SK-N-SH (cell line): ENCODE data around the gene ACAP3. TPM values are rescaled to one million over a fixed set of nuclear protein-coding genes. Genes with fewer than 3 reads are reported as not detected.

Experiments used
- CTCF ChIA-PET: fragments of 300-600, 350-600 bp; formaldehyde crosslinking; extraction: SDS; loops from one replicate; lab custom pipeline; 2021; lab: Yijun Ruan, JAX
- POLR2A ChIA-PET: fragments of 350-600 bp; sonication (Branson Sonifier 250); formaldehyde crosslinking; extraction: SDS; loops from one replicate; lab custom pipeline; 2020; ENCODE audit warnings: antibody characterized with exemption, inconsistent platforms; lab: Yijun Ruan, JAX
- DNase-seq: peaks from one replicate; pipeline ENCODE4 v3.0.0; 2012
- H2AFZ ChIP-seq: fragments of 200-600 bp; sonication (generic); 2 replicates; pipeline ENCODE4 v1.8.1; 2016; ENCODE audit warnings: antibody characterized with exemption, mild to moderate bottlenecking, low read depth
- H3F3A ChIP-seq: fragments of 200-600 bp; sonication (generic); replicated peaks from 2 replicates; pipeline ENCODE3; 2016; ENCODE audit warnings: antibody characterized with exemption, mild to moderate bottlenecking; ENCODE audit not compliant: insufficient read depth
- H3K27ac ChIP-seq, 2 experiments: fragments of 200-500 bp in 1 of 2; fragments of 200-600 bp in 1 of 2; sonication (Bioruptor generic) in 1 of 2; sonication (generic), shearing (Covaris generic) in 1 of 2; 2 replicates each; pipeline versions ENCODE4 v1.5.1 to v1.6.1; 2014 to 2016; ENCODE audit warnings: low read depth in 2 of 2, inconsistent platforms in 1 of 2, low read length in 1 of 2, mild to moderate bottlenecking in 1 of 2, mixed read lengths in 1 of 2
- H3K27me3 ChIP-seq: fragments of 200-600 bp; sonication (generic), shearing (Covaris generic); 2 replicates; pipeline ENCODE4 v1.6.1; 2016; ENCODE audit warnings: mixed run types; ENCODE audit not compliant: insufficient read depth
- H3K36me3 ChIP-seq, 2 experiments: fragments of 200-500 bp in 1 of 2; fragments of 200-600 bp in 1 of 2; sonication (Bioruptor generic) in 1 of 2; sonication (generic) in 1 of 2; replicated peaks in 1 of 2; 2 replicates each; pipeline versions ENCODE3 to v1.5.1; 2014 to 2016; ENCODE audit warnings: low read length in 1 of 2, mild to moderate bottlenecking in 1 of 2; ENCODE audit not compliant: insufficient read depth in 2 of 2, control insufficient read depth in 1 of 2
- H3K4me1 ChIP-seq, 2 experiments: fragments of 200-500 bp in 1 of 2; fragments of 200-600 bp in 1 of 2; sonication (Bioruptor generic) in 1 of 2; sonication (generic), shearing (Covaris generic) in 1 of 2; 2 replicates each; pipeline versions ENCODE4 v1.5.1 to v1.6.1; 2014 to 2016; ENCODE audit warnings: low read depth in 1 of 2, low read length in 1 of 2, mixed run types in 1 of 2; ENCODE audit not compliant: insufficient read depth in 2 of 2, control insufficient read depth in 1 of 2
- H3K4me2 ChIP-seq: fragments of 200-600 bp; sonication (generic), shearing (Covaris generic); 2 replicates; pipeline ENCODE4 v1.6.1; 2017; ENCODE audit warnings: mixed run types
- H3K4me3 ChIP-seq, 2 experiments: fragments of 200-500 bp in 1 of 2; fragments of 200-600 bp in 1 of 2; sonication (Bioruptor generic) in 1 of 2; sonication (generic), shearing (Covaris generic) in 1 of 2; 2 replicates each; pipeline versions ENCODE4 v1.5.1 to v1.8.1; 2014 to 2016; ENCODE audit warnings: low read depth in 2 of 2, inconsistent platforms in 1 of 2, low read length in 1 of 2, mild to moderate bottlenecking in 1 of 2, mixed read lengths in 1 of 2, moderate library complexity in 1 of 2
- H3K79me2 ChIP-seq: fragments of 200-600 bp; sonication (generic); 2 replicates; pipeline ENCODE4 v1.8.1; 2017; ENCODE audit warnings: mild to moderate bottlenecking; ENCODE audit not compliant: insufficient read depth
- H3K9ac ChIP-seq: fragments of 200-600 bp; sonication (generic); 2 replicates; pipeline ENCODE4 v1.6.1; 2017; ENCODE audit warnings: mixed run types
- H3K9me2 ChIP-seq: fragments of 200-600 bp; sonication (generic); 2 replicates; pipeline ENCODE4 v1.6.1; 2017; ENCODE audit warnings: mixed run types
- H3K9me3 ChIP-seq: fragments of 200-600 bp; sonication (generic); 2 replicates; pipeline ENCODE4 v1.6.1; 2017; ENCODE audit warnings: mixed run types, mild to moderate bottlenecking, moderate library complexity
- H4K20me1 ChIP-seq: fragments of 200-600 bp; sonication (generic); 2 replicates; pipeline ENCODE4 v1.6.1; 2017; ENCODE audit warnings: mild to moderate bottlenecking, mixed run types; ENCODE audit not compliant: insufficient read depth
- EP300 ChIP-seq, 2 experiments: IDR thresholded peaks; 2 replicates each; pipeline versions ENCODE4 v1.4.0 to v1.6.1; 2012; ENCODE audit warnings: borderline replicate concordance in 1 of 2, low read depth in 1 of 2, low read length in 1 of 2
- FOXJ3 ChIP-seq: sonication (generic); formaldehyde crosslinking; IDR thresholded peaks from 2 replicates; pipeline ENCODE4 v1.5.1; 2020; ENCODE audit warnings: mild to moderate bottlenecking, missing genetic modification reagents
- GABPA ChIP-seq: IDR thresholded peaks from 2 replicates; pipeline ENCODE4 v1.4.0; 2012; ENCODE audit warnings: low read depth, mild to moderate bottlenecking
- NFIC ChIP-seq: IDR thresholded peaks from 2 replicates; pipeline ENCODE4 v1.4.0; 2012; ENCODE audit warnings: borderline replicate concordance
- RAD21 ChIP-seq: IDR thresholded peaks from 2 replicates; pipeline ENCODE4 v1.6.1; 2012; ENCODE audit warnings: mild to moderate bottlenecking, low read length
- RCOR1 ChIP-seq: fragments of 150-350 bp; IDR thresholded peaks from 2 replicates; pipeline ENCODE4 v1.6.1; 2017; ENCODE audit warnings: antibody characterized with exemption, low read length
- RFX5 ChIP-seq: IDR thresholded peaks from 2 replicates; pipeline ENCODE4 v1.6.1; 2012; ENCODE audit warnings: mild to moderate bottlenecking, improper control_type of control experiment, low read length
- RXRA ChIP-seq: IDR thresholded peaks from 2 replicates; pipeline ENCODE4 v1.4.0; 2012; ENCODE audit warnings: low read depth, mild to moderate bottlenecking, borderline replicate concordance
- SMC3 ChIP-seq: IDR thresholded peaks from 2 replicates; pipeline ENCODE4 v1.6.1; 2012; ENCODE audit warnings: low read depth, low read length, improper control_type of control experiment
- TCF12 ChIP-seq: IDR thresholded peaks from 2 replicates; pipeline ENCODE4 v1.4.0; 2012
- TEAD4 ChIP-seq: IDR thresholded peaks from 2 replicates; pipeline ENCODE4 v1.4.0; 2012; ENCODE audit warnings: mild to moderate bottlenecking, borderline replicate concordance; ENCODE audit not compliant: insufficient read depth
- WGBS: methylation state at CpG from one replicate; pipeline ENCODE4 v1.1.6; 2017; ENCODE audit warnings: low lambda C conversion rate; 5-methylcytosine and 5-hydroxymethylcytosine counted together
- polyA plus RNA-seq, 3 experiments: library from polyadenylated mRNA; depleted of rRNA; stranded (reverse); fragments of >200 nt; gene quantifications; 2 replicates each; pipeline ENCODE4 v1.2.3, GENCODE V29; 2012
- TF ChIP-seq, protein P1 (sequence below): IDR thresholded peaks from 2 replicates; pipeline ENCODE4 v1.4.0; 2012; ENCODE audit warnings: low read depth, borderline replicate concordance
- TF ChIP-seq, protein P2 (sequence below): fragments of 200-600 bp; sonication (generic); IDR thresholded peaks from 2 replicates; pipeline ENCODE4 v1.6.1; 2017; ENCODE audit warnings: antibody characterized with exemption, mild to moderate bottlenecking, moderate library complexity

ACAP3 gene
- polyA plus RNA-seq, 1 of the 3 experiments (the other 2 are of a cell fraction), result 51.7 TPM

DNA sequence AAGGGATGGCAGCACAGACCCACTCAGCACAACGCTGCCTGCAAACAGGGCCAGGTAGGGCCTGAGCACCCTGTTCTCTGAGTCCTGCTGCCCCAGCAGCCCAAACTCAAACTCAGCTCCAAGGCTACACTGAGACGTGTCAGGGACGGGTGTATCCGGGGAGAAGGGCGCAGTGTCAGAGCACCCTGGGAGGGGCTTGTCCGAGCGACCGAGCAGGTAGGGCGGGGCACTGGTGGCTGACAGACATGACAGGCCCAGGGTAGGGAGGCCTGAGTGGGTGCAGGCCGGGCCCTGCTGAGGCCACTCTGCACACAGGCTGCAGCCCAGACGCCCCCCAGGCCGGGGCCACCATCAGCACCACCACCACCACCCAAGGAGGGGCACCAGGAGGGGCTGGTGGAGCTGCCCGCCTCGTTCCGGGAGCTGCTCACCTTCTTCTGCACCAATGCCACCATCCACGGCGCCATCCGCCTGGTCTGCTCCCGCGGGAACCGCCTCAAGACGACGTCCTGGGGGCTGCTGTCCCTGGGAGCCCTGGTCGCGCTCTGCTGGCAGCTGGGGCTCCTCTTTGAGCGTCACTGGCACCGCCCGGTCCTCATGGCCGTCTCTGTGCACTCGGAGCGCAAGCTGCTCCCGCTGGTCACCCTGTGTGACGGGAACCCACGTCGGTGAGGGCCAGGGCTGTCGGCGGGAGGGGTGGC is 22.0 kb downstream of the ACAP3 start:
- DNase-seq, result no peak
- no peak overlapping the region for H3K4me2 ChIP-seq
- H3F3A ChIP-seq, result no peaks in the 10 kb centered on the region
- no peaks in the 10 kb centered on the region for H3K9me3 ChIP-seq
- H3K27ac ChIP-seq, result no peak overlapping the region
- H4K20me1 ChIP-seq, result no peaks in the 10 kb centered on the region
- TF ChIP-seq RXRA (no peak), TCF12 (no peak), EP300 (IDR thresholded peaks at IDR 0.05; ENCODE audit: borderline replicate concordance in 1 of 2, low read depth in 1 of 2, low read length in 1 of 2) (no peak)
- H3K9me2 ChIP-seq, result no peaks in the 10 kb centered on the region
- H3K79me2 ChIP-seq, result no peaks in the 10 kb centered on the region
- H2AFZ ChIP-seq, result no peak overlapping the region
- H3K27me3 ChIP-seq, result no peaks in the 10 kb centered on the region
- POLR2A ChIA-PET, result no interaction called here
- no peaks in the 10 kb centered on the region for H3K36me3 ChIP-seq
- CTCF ChIA-PET, result interaction anchor here (0.9 to 2.2 kb wide), 6 partner anchors 9 to 167 kb away, joined by 3 to 6 read pairs (median 4); no protein-coding TSS in a partner anchor
- H3K9ac ChIP-seq, result no peak overlapping the region
- no peak overlapping the region for H3K4me3 ChIP-seq
- 76% methylated on average over 16 of the region's 37 CpGs for WGBS
- H3K4me1 ChIP-seq, result peaks cover 0 to 9% of the 10 kb centered on the region in 2 experiments; a peak in 1 of 4 replicates

DNA sequence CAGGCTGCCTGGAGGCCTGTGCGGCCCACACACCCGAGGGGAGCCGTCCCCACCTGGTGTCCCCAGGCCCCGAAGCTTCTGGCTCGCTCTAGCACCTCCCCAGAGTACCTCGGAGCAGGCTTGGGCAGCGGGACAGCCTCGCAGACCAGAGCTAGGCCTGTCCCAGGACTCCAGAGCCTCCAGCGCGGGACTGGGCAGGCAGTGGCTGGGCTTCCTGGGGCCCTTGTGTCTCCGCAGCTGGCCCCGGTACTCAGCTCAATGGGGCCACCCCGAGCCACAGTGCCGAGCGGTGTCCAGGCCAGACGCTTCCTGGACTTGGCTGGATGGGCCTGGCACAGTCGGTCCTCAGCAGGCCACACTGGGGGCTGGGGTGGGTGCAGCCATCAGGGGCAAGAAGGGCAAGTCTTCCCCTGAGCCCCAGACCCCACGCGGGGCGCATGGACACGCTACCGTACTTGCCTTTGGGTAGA is 22.6 kb downstream of the ACAP3 start:
- H3K9me3 ChIP-seq, result no peaks in the 10 kb centered on the region
- no peaks in the 10 kb centered on the region for H3F3A ChIP-seq
- DNase-seq, result no peak
- no peak for TF ChIP-seq RXRA
- TF ChIP-seq EP300 (IDR thresholded peaks at IDR 0.05; ENCODE audit: borderline replicate concordance in 1 of 2, low read depth in 1 of 2, low read length in 1 of 2), result no peak
- TF ChIP-seq FOXJ3 (CRISPR knock-in tag), result no peak
- ChIA-PET CTCF (interaction anchor here (0.8 to 1.9 kb wide), 4 partner anchors 10 to 253 kb away, joined by 3 to 4 read pairs (median 4); partner anchors contain the start of gene C1QTNF12), POLR2A (no interaction called here)
- no CpG with 5 or more reads among the region's 22 CpGs for WGBS
- no peak overlapping the region for H2AFZ ChIP-seq
- no peak overlapping the region for H3K27ac ChIP-seq
- peaks cover 0 to 9% of the 10 kb centered on the region in 2 experiments; a peak in 1 of 4 replicates for H3K4me1 ChIP-seq
- H3K4me2 ChIP-seq, result no peak overlapping the region
- no peak overlapping the region for H3K4me3 ChIP-seq
- H3K36me3 ChIP-seq, result no peaks in the 10 kb centered on the region
- H3K9ac ChIP-seq, result no peak overlapping the region
- H3K9me2 ChIP-seq, result no peaks in the 10 kb centered on the region
- H3K27me3 ChIP-seq, result no peaks in the 10 kb centered on the region
- no peaks in the 10 kb centered on the region for H3K79me2 ChIP-seq
- H4K20me1 ChIP-seq, result no peaks in the 10 kb centered on the region

DNA sequence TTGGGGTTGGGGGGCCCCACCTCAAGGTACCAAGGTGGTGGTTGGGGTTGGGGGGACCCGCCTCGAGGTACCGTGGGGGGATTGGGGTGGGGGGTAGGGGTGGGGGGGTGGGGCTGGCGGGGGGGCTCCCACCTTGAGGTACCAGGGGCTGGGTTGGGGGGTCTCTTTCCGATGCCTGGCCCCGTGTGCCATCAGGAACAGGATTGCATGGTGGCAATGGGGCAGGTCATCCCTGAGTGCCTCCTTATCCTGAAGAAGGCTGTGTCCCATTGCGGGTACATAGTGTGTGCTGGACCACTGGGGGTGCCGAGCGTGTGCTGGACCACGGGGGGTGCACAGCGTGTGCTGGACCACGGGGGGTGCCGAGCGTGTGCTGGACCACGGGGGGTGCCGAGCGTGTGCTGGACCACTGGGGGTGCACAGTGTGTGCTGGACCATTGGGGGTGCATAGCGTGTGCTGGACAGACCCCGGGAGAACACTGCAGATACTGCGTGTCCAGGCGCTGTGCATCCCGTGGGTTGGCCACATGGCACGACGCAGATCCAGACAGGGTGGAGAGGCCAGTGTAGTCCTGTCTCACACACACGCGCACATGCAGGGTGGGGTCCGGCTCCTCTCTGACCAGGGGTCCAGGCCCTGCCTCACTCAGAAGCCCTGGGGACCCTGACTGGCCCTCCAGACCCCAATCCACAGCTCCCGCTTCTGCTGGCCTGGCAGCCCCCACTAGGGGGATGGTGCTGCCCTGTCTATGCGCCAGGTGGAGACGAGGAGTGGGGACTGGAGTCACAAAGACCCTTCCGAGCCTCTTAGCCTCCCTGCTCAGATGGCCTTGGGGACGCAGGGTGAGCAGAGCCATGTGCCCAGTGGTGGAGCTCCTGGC is 23.3 kb downstream of the ACAP3 start:
- TF ChIP-seq RCOR1, result no peak
- TF ChIP-seq, protein P1, sequence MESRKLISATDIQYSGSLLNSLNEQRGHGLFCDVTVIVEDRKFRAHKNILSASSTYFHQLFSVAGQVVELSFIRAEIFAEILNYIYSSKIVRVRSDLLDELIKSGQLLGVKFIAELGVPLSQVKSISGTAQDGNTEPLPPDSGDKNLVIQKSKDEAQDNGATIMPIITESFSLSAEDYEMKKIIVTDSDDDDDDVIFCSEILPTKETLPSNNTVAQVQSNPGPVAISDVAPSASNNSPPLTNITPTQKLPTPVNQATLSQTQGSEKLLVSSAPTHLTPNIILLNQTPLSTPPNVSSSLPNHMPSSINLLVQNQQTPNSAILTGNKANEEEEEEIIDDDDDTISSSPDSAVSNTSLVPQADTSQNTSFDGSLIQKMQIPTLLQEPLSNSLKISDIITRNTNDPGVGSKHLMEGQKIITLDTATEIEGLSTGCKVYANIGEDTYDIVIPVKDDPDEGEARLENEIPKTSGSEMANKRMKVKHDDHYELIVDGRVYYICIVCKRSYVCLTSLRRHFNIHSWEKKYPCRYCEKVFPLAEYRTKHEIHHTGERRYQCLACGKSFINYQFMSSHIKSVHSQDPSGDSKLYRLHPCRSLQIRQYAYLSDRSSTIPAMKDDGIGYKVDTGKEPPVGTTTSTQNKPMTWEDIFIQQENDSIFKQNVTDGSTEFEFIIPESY, result no peak
- no peak for TF ChIP-seq FOXJ3 (CRISPR knock-in tag)
- no peak for TF ChIP-seq RAD21
- no peak for TF ChIP-seq GABPA
- TF ChIP-seq, protein P2, sequence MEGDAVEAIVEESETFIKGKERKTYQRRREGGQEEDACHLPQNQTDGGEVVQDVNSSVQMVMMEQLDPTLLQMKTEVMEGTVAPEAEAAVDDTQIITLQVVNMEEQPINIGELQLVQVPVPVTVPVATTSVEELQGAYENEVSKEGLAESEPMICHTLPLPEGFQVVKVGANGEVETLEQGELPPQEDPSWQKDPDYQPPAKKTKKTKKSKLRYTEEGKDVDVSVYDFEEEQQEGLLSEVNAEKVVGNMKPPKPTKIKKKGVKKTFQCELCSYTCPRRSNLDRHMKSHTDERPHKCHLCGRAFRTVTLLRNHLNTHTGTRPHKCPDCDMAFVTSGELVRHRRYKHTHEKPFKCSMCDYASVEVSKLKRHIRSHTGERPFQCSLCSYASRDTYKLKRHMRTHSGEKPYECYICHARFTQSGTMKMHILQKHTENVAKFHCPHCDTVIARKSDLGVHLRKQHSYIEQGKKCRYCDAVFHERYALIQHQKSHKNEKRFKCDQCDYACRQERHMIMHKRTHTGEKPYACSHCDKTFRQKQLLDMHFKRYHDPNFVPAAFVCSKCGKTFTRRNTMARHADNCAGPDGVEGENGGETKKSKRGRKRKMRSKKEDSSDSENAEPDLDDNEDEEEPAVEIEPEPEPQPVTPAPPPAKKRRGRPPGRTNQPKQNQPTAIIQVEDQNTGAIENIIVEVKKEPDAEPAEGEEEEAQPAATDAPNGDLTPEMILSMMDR, result no peak
- no peak for TF ChIP-seq TEAD4
- TF ChIP-seq NFIC, result no peak
- no peak for TF ChIP-seq RFX5
- TF ChIP-seq SMC3, result no peak
- TF ChIP-seq TCF12, result no peak
- TF ChIP-seq, all 33 proteins: peak for 0
- no peak overlapping the region for H3K4me2 ChIP-seq
- H3K9me2 ChIP-seq, result no peaks in the 10 kb centered on the region
- POLR2A ChIA-PET, result no interaction called here
- no peak overlapping the region for H3K27ac ChIP-seq
- peak; percentile 50 for DNase-seq
- WGBS, result 82% methylated on average over 8 of the region's 32 CpGs
- no peaks in the 10 kb centered on the region for H4K20me1 ChIP-seq
- CTCF ChIA-PET, result interaction anchor here (0.8 to 1.7 kb wide), 5 partner anchors 8 to 252 kb away, joined by 3 to 4 read pairs (median 3); partner anchors contain the start of gene C1QTNF12
- no peaks in the 10 kb centered on the region for H3K9me3 ChIP-seq
- H3K4me1 ChIP-seq, result peaks cover 0 to 9% of the 10 kb centered on the region in 2 experiments; a peak in 1 of 4 replicates
- no peaks in the 10 kb centered on the region for H3F3A ChIP-seq
- H3K36me3 ChIP-seq, result no peaks in the 10 kb centered on the region
- H3K4me3 ChIP-seq, result no peak overlapping the region
- no peaks in the 10 kb centered on the region for H3K79me2 ChIP-seq
- H3K27me3 ChIP-seq, result no peaks in the 10 kb centered on the region
- no peak overlapping the region for H2AFZ ChIP-seq
- H3K9ac ChIP-seq, result no peak overlapping the region
